HG03520 (cell line): ENCODE results near the gene HS3ST4.

Experiments
- ATAC-seq: cut with Tn5 transposase; IDR thresholded peaks from one replicate; pipeline ENCODE4 v1.9.1; 2021; ENCODE audit warnings: mild to moderate bottlenecking, moderate library complexity; ENCODE audit not compliant: unreplicated experiment

HS3ST4 gene

GRCh38 chr16:25888868-25889267, 197.1 kb downstream of the HS3ST4 start:
- no peak for ATAC-seq

DNA sequence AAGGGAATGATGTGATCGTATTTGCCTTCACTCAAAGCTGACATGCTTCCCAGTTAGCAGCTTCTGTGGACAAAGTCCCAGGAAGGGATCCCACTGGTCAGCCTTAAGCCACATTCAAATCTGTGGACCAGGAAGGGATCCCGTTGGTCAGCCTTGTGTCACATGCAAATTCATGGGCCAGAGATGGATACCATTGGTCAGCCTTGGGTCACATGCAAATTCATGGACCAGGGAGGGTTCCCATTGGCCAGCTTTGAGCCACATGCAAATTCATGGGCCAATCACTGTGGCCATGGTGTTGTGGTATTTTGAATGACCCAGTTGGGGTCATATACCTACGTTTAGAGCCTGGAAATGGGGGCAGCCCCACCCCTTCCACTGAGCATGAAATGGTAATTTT, 201.6 kb downstream of the HS3ST4 start:
- no peak for ATAC-seq

- ATAC-seq, result no peak
Observed at GRCh38 chr16:25894093-25894492, 202.3 kb downstream of the HS3ST4 start.

DNA sequence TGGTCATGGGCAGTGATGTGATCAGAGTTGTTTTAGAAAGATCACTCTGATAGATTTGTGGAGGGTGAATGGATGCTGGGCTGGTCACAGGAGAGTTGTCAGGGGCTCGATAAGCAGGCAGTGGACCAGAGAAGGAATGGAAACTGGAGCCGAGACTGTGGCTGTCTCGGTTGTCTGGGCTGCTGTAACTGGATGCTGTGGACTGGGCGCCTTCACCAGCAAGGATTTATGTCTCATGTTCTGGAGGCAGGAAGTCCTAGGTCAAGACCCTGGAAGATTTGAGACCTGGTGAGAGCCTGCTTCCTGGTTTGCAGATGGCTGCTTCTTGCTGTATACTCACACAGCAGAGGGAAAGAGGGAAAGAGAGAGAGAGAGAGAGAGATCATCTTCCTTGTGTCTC, 203.6 kb downstream of the HS3ST4 start:
- no peak for ATAC-seq

DNA sequence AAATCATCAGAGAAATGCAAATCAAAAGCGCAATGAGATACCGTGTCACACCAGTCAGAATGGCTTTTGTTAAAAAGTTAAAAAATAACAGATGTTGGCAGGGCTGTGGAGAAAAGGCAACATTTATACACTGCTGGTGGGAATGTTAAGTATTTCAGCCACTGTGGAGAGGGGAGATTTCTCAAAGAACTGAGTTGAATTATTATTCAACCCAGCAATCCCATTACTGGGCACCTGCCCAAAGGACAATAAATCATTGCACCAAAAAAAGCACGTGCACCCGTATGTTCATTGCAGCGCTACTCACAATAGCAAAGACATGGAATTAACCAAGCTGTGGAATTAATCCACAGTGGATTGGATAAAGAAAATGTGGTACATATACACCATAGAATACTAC, 204.7 kb downstream of the HS3ST4 start:
- ATAC-seq, result no peak

- no peak for ATAC-seq
Observed at GRCh38 chr16:25897702-25898101, 205.9 kb downstream of the HS3ST4 start.

DNA sequence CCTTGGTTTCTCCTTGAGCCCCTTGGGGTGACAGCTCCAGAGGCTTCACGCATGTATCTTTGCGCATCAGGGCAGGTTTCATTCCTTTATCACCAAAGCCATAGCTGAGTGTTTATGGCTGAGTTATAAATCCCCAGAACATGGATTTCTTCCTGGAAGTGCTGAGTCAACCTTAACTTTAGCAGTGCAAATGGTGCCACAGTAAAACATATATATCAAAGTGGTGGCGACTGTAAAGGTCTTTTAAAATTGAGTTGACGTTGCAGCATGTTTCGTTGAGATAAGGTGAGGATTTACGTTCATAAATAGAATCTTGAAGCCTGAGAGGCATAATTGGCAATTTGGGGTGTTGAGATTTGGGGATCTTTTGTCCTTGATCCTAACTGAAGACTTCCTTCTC, 214.1 kb downstream of the HS3ST4 start:
- ATAC-seq, result no peak

DNA sequence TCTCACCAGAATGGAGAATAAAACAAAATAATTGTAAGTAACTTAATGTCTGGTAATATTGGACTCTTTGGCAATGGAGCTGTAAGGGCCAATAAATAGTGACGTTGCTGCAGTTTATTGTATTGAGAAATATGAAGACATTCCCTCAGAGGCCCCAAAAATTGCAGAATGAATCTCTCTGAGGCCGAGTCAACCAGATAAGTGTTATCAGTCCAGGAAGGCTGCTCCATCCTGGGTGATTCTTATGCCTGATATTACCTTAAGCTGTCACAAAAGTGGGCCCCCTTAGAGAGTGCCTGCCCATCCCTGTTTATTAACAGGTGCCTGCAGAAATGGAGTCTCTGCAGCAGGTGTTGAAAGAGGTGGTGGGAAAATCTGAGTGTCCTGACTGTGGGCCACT, 219.2 kb downstream of the HS3ST4 start:
- no peak for ATAC-seq

DNA sequence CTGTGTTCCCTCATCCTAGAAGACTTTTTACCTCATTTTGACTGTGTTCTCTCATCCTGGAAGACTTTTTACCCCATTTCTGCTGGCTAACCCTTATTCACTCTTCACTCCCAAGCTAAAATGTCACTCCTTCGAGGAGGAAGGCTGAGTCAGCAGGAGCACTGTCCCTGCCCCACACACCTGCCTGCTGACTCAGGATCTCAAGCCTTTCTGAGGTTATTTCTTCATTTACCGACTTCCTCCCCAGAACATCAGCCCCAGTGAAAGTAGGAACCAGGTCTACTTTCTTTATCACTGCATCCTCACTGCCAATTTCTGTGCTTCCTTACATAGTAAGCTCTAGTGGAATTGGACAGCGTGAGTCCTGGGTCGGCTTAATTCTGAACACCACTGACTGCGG, 220.6 kb downstream of the HS3ST4 start:
- no peak for ATAC-seq

GRCh38 chr16:25914357-25914962, 222.7 kb downstream of the HS3ST4 start:
- ATAC-seq, result no peak

DNA sequence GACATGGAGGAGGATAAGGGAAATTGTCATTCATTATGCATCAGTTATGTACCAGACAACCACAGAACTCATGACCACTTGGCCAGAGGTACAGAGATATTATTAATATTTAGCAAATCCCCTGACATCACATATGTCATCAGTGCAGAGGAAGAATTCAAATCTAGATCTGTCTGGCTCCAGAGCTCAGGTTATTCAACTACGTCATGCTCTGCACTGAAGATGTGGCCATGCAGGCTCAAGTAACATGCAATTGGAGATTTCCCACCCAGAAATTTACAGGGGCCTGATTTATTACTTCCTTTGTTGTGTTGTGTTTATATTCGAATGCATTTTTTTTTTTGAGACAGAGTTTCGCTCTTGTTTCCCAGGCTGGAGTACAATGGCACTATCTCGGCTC, 224.3 kb downstream of the HS3ST4 start:
- ATAC-seq, result no peak

GRCh38 chr16:25922438-25922837, 230.7 kb downstream of the HS3ST4 start:
- ATAC-seq, result no peak

GRCh38 chr16:25925421-25925820, 233.7 kb downstream of the HS3ST4 start:
- ATAC-seq, result no peak

DNA sequence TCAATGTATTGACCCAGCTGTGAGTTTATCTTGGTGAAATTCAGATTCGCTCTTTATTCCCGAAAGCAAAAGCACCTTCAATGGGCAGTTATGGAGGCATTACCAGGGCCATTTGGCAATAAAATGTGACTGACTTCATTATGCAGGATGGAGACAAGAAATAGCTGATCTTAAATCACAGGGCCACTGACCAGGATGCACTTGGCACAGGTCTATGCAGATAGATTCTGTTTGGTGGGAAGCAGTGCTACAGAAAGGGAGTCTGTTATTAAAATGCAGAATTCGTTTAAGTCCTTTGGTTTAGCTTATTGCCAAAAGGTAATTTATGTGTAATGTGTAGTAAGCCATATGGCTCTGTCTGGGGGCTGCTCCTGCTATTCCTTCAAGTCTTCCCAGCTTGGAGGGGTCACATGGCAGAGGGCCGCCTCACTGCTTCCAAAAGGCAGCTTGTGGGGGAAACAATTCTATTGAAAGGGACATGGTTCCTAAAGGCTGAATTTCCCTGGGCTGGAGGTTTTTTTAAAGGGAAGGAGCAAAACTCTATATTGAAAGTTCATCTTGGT, 239.8 kb downstream of the HS3ST4 start:
- ATAC-seq, result no peak

- ATAC-seq, result no peak
Observed at GRCh38 chr16:25941800-25942499, 250.2 kb downstream of the HS3ST4 start.

DNA sequence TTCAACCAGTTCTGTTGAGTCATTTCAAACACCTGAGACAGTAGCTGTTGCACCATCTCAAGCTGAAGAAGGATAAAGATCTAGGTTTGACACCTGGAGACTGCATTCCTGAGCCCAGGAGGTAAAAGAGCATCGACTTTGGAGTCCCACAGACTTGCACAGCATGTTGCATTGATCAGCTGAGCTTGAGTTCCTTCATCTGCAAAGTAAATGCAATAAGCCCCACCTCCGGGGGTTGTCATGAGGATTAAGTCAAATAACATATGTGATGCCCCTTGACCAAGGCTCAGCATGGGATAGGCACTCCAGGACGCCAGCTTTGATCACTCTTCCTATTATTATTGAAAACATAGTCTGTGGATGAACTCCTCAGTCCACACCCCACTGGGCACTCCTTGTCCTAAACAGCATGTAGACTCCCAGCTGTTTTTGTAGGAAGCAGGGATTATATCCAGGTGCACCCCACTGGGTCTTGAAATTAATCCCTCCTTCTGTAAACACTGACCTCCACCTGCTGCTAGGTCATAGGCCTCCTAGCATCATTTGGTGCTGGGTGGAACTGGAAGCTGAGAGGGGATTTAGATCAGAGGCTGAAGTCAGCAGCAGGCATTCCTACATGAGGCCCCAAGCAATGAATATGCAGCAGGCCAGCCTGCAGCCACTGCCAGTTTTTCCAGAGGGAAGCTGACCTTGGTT, 259.0 kb downstream of the HS3ST4 start:
- no peak for ATAC-seq

DNA sequence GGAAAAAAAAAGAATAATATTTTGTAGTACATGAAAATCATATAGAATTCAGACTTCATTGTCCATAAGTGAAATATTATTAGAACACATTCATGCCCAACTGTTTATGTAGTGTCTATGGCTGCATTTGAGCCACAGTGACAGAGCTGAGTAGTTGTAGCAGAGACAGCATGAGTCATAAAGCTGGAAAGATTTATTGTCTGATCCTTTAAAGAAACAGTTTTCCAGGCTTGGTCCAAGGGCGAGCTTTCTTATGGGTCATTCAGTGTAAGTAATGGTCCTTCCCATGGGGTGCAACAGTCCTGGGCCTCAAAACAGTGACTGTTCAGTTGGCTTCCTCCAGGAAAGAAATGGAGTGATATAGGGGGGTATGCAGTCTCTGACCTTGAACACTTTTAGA, 260.2 kb downstream of the HS3ST4 start:
- ATAC-seq, result no peak

DNA sequence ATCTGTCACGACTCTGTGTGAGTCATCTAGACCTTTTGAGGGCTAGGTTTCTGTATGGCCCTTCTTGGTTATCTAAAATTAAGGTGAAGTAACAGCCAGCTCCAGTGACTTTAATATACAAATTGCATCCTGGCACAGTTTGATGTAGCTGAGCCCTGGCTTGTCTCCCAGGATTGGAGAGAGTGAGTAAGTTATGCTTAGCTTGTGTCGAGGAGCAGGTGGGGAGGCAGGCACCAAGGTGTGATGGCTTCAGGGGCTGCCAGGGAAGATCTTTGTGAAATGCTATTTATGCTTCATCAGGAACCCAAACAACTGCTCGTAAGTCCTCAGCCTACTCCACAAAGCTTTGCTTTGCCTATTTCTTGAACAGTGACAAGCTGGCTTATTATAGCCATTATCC, 261.2 kb downstream of the HS3ST4 start:
- no peak for ATAC-seq

DNA sequence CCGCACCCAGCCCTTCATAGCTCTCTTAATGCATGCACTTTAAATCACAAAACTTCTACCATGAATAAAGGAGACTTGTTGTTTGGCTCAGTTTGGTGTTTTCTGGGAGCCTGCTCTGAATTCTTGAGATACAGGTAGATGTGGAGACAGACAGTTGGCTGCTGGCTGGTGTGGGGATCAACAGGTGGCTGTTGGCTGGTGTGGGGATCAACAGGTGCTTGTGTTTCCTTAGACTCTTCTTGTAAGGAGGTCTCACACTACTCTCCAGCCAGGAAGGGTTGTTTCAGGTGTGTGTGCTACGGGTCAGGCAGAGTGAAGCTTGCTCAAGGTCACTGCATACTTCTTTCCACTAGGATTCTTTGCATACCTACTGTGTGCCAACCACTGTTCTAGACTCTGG, 265.9 kb downstream of the HS3ST4 start:
- ATAC-seq, result no peak

GRCh38 chr16:25959221-25959620, 267.5 kb downstream of the HS3ST4 start:
- no peak for ATAC-seq

GRCh38 chr16:25966172-25967097, 274.7 kb downstream of the HS3ST4 start:
- peak; percentile 56 for ATAC-seq
